DND-41 (cell line): Measurements from ENCODE around the gene CDA.

Experiments used
- ATAC-seq: fragments of 200-7000 bp; cut with Tn5 transposase; 3 replicates; pipeline ENCODE4 v1.9.1; 2021; ENCODE audit warnings: low read depth; ENCODE audit not compliant: insufficient read depth
- DNase-seq: peaks from one replicate; pipeline ENCODE4 v3.0.0-alpha.2; 2020
- H2AFZ ChIP-seq: 2 replicates; pipeline ENCODE4 v1.6.0; 2012; ENCODE audit warnings: low read depth, low read length
- H3K27ac ChIP-seq: 2 replicates; pipeline ENCODE4 v1.5.1; 2012; ENCODE audit warnings: low read length, inconsistent platforms
- H3K27me3 ChIP-seq: fragments of 200-600 bp; sonication (generic); 2 replicates; pipeline ENCODE4 v1.6.0; 2012; ENCODE audit warnings: low read length, mild to moderate bottlenecking, inconsistent platforms; ENCODE audit not compliant: insufficient read depth, poor library complexity
- H3K36me3 ChIP-seq: 2 replicates; pipeline ENCODE4 v1.5.1; 2012; ENCODE audit warnings: low read length, inconsistent platforms; ENCODE audit not compliant: insufficient read depth
- H3K4me1 ChIP-seq: 2 replicates; pipeline ENCODE4 v1.5.1; 2012; ENCODE audit warnings: mild to moderate bottlenecking, low read length; ENCODE audit not compliant: insufficient read depth
- H3K4me2 ChIP-seq: 2 replicates; pipeline ENCODE4 v1.6.0; 2012; ENCODE audit warnings: mild to moderate bottlenecking, moderate library complexity, low read length, inconsistent platforms; ENCODE audit not compliant: insufficient read depth
- H3K4me3 ChIP-seq, 2 experiments: fragments of 200-600 bp in 1 of 2; shearing (Covaris generic) in 1 of 2; 2 replicates each; pipeline ENCODE4 v1.5.1; 2012 to 2016; ENCODE audit warnings: inconsistent platforms in 2 of 2, low read length in 2 of 2, mild to moderate bottlenecking in 2 of 2, low read depth in 1 of 2, moderate library complexity in 1 of 2
- H3K79me2 ChIP-seq: 2 replicates; pipeline ENCODE4 v1.6.0; 2012; ENCODE audit warnings: low read length, inconsistent platforms; ENCODE audit not compliant: insufficient read depth
- H3K9ac ChIP-seq: 2 replicates; pipeline ENCODE4 v1.6.0; 2012; ENCODE audit warnings: low read depth, mild to moderate bottlenecking, inconsistent platforms, low read length, moderate library complexity
- H3K9me3 ChIP-seq: 2 replicates; pipeline ENCODE4 v1.5.1; 2012; ENCODE audit warnings: low read length, moderate library complexity, mild to moderate bottlenecking, inconsistent platforms; ENCODE audit not compliant: insufficient read depth, severe bottlenecking
- H4K20me1 ChIP-seq: 2 replicates; pipeline ENCODE4 v1.6.0; 2012; ENCODE audit warnings: low read length; ENCODE audit not compliant: insufficient read depth
- EZH2 ChIP-seq: IDR thresholded peaks from 3 replicates; pipeline ENCODE4 v1.6.1; 2012; ENCODE audit warnings: borderline replicate concordance, low read depth, mild to moderate bottlenecking, moderate library complexity, low read length, inconsistent platforms; ENCODE audit not compliant: severe bottlenecking
- TF ChIP-seq, protein P1 (sequence below): IDR thresholded peaks from 2 replicates; pipeline ENCODE4 v1.5.1; 2012; ENCODE audit warnings: borderline replicate concordance, low read length, moderate library complexity, mild to moderate bottlenecking; ENCODE audit not compliant: poor library complexity, severe bottlenecking; ENCODE audit errors: extremely low read depth

CDA gene

GRCh38 chr1:20615946-20616846 lies 27.3 kb downstream of the CDA start:
- no peaks in the 10 kb centered on the region for H3K4me1 ChIP-seq
- H3K4me2 ChIP-seq: no peak overlapping the region
- H3K4me3 ChIP-seq: no peak overlapping the region
- DNase-seq (no peak), ATAC-seq (no peak)
- H3K27me3 ChIP-seq: no peaks in the 10 kb centered on the region
- no peaks in the 10 kb centered on the region for H3K9me3 ChIP-seq
- H3K27ac ChIP-seq: no peak overlapping the region
- no peak overlapping the region for H3K9ac ChIP-seq
- TF ChIP-seq, protein P1, sequence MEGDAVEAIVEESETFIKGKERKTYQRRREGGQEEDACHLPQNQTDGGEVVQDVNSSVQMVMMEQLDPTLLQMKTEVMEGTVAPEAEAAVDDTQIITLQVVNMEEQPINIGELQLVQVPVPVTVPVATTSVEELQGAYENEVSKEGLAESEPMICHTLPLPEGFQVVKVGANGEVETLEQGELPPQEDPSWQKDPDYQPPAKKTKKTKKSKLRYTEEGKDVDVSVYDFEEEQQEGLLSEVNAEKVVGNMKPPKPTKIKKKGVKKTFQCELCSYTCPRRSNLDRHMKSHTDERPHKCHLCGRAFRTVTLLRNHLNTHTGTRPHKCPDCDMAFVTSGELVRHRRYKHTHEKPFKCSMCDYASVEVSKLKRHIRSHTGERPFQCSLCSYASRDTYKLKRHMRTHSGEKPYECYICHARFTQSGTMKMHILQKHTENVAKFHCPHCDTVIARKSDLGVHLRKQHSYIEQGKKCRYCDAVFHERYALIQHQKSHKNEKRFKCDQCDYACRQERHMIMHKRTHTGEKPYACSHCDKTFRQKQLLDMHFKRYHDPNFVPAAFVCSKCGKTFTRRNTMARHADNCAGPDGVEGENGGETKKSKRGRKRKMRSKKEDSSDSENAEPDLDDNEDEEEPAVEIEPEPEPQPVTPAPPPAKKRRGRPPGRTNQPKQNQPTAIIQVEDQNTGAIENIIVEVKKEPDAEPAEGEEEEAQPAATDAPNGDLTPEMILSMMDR: no peak
- TF ChIP-seq EZH2: no peak
- H3K79me2 ChIP-seq: no peaks in the 10 kb centered on the region
- no peak overlapping the region for H2AFZ ChIP-seq
- no peaks in the 10 kb centered on the region for H4K20me1 ChIP-seq
- H3K36me3 ChIP-seq: no peaks in the 10 kb centered on the region

DNA sequence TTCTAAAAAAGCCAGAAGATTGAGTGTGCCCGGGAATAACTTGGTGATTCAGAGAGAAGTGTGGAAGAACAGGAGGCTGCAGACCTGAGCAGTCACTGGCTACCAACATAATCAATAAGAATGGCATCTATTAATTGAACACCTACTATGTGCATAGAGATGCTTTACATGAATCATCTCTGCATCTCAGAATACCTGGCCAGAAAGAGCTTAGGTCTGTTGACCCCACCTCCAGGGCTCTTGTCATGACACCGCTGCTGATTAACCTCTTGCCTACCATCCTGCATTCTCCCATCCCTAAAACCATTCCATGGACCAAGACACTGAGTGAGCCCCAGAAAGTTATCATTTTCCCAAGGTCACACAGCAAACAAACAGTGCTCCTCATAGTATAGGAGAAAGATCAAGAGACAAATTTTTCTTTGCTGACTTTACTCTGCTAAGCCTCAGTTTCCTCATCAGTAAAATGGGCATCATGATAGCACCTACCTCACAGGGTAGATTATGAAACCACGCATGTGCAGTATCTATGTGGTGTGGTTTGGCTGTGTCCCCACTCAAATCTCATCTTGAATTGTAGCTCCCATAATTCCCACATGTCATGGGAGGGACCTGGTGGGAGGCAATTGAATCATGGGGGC lies 28.1 kb downstream of the CDA start:
- Histone ChIP-seq H3K4me3 (no peak overlapping the region), H3K36me3 (no peaks in the 10 kb centered on the region), H4K20me1 (no peaks in the 10 kb centered on the region), H3K9me3 (no peaks in the 10 kb centered on the region), H3K4me1 (no peaks in the 10 kb centered on the region), H2AFZ (no peak overlapping the region), H3K27ac (no peak overlapping the region), H3K4me2 (no peak overlapping the region), H3K79me2 (no peaks in the 10 kb centered on the region), H3K27me3 (no peaks in the 10 kb centered on the region), H3K9ac (no peak overlapping the region)
- DNase-seq: no peak
- no peak for TF ChIP-seq EZH2
- TF ChIP-seq, protein P1: no peak
- no peak for ATAC-seq

DNA sequence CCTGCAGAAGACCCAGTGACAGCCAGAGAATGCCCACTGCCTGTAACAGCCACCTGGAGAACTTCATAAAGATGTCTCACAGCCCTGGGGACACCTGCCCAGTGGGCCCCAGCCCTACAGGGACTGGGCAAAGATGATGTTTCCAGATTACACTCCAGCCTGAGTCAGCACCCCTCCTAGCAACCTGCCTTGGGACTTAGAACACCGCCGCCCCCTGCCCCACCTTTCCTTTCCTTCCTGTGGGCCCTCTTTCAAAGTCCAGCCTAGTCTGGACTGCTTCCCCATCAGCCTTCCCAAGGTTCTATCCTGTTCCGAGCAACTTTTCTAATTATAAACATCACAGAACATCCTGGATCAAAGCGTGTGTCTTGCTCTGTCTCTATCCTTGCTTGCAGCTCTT lies 29.7 kb downstream of the CDA start:
- Histone ChIP-seq H3K27ac (no peak overlapping the region), H3K9me3 (no peaks in the 10 kb centered on the region), H3K4me1 (no peaks in the 10 kb centered on the region), H3K4me2 (no peak overlapping the region), H3K27me3 (no peaks in the 10 kb centered on the region), H4K20me1 (no peaks in the 10 kb centered on the region), H3K79me2 (no peaks in the 10 kb centered on the region), H3K9ac (no peak overlapping the region), H2AFZ (no peak overlapping the region), H3K36me3 (no peaks in the 10 kb centered on the region), H3K4me3 (no peak overlapping the region)
- ATAC-seq (no peak), DNase-seq (no peak)
- TF ChIP-seq, protein P1: no peak
- no peak for TF ChIP-seq EZH2
